Pancreas (tissue), 10 donors: Measurements from ENCODE around the gene SOAT1. TPM values are rescaled to one million over a fixed set of nuclear protein-coding genes. Genes with fewer than 3 reads are reported as not detected.
"Not testable (repeated sequence)": the region's sequence is repeated elsewhere in the genome, so short reads cannot be mapped to it uniquely, and the experiment has no call there.

Experiments
- ATAC-seq, 4 donors: fragments of 200-7000 bp; cut with Tn5 transposase; one replicate each; pipeline versions ENCODE4 v1.8.0 to v1.9.1; 2020; ENCODE audit warnings: mild to moderate bottlenecking in 4 of 4, moderate library complexity in 4 of 4
- DNase-seq, 6 donors: peaks; one replicate each; pipeline ENCODE4 v3.0.0-alpha.2; 2020
- FAIRE-seq: peaks from 2 replicates; lab custom pipeline; 2012; peaks lifted over from hg19 to GRCh38; lab: Jason Lieb, UNC
- H3K27ac ChIP-seq, 4 donors: fragments of 200-600 bp; sonication (generic); 1 replicate in 3 of 4; 2 replicates in 1 of 4; pipeline versions ENCODE4 v1.5.0 to v1.8.0; 2020
- H3K27me3 ChIP-seq, 4 donors: fragments of 200-600 bp; one replicate each; pipeline ENCODE4 v1.8.0; 2021
- H3K36me3 ChIP-seq, 3 donors: fragments of 200-600 bp; sonication (generic) in 1 of 3; one replicate each; pipeline versions ENCODE4 v1.5.0 to v1.8.0; 2020 to 2021
- H3K4me1 ChIP-seq, 3 donors: fragments of 200-600 bp; one replicate each; pipeline ENCODE4 v1.8.0; 2021
- H3K4me3 ChIP-seq, 4 donors: fragments of 200-600 bp; sonication (generic) in 2 of 4; one replicate each; pipeline versions ENCODE4 v1.5.0 to v1.8.0; 2020 to 2021
- H3K9me3 ChIP-seq, 4 donors: fragments of 200-600 bp; one replicate each; pipeline ENCODE4 v1.8.0; 2021
- CTCF ChIP-seq, 4 donors: fragments of 200-600 bp; sonication (generic) in 3 of 4; IDR thresholded peaks; one replicate each; pipeline versions ENCODE4 v1.5.0 to v1.8.0; 2021; ENCODE audit warnings: antibody characterized with exemption in 4 of 4
- WGBS, 2 donors: extraction: QIAGEN DNeasy Blood & Tissue Kit; methylation state at CpG; one replicate each; pipeline ENCODE4 v1.1.7; 2013; 5-methylcytosine and 5-hydroxymethylcytosine counted together
- intact Hi-C, 3 donors: fragments of 100-400 bp; cut with DNase I; formaldehyde crosslinking; loops; one replicate each; pipeline versions ENCODE4 v1.11.1 to v1.14.2; 2022
- polyA plus RNA-seq, 2 donors: library from polyadenylated mRNA; stranded (reverse); fragments of 200-250 nt; gene quantifications; one replicate each; pipeline ENCODE4 v1.2.3, GENCODE V29; 2013
- total RNA-seq, 6 donors: library from RNA; stranded (reverse); fragmentation: NEBNext Ultra II Directional in 4 of 6; extraction: Animal tissue kit (Norgen Biotek cat#: 25700) in 4 of 6; gene quantifications; one replicate each; pipeline versions ENCODE4 v1.2.1 to v1.2.4, GENCODE V29; 2021 to 2023
- donor health status: healthy with polysubstance abuse.
- donor health status: DM: no; HTN: no; CAD: no; lungs with moderate emphysema.
- donor health status: DM: no; HTN: no; CAD: no.
- donor health status: control.
- donor health status: control.
- donor health status: Bipolar disorder and iron deficiency.
- donor health status: DM: yes; HTN: yes; CAD: no.
- donor health status: DM: no; HTN: no; CAD: no.
- donor health status: DM: no; HTN: no; CAD: no.
- donor health status: DM: yes; HTN: yes; CAD: no.

The SOAT1 gene
- 10 to 100 TPM; 29.7 to 66.8 (median 43.1) TPM for total RNA-seq
- 10 to 100 TPM in 1 of 2 donors, 1 to 10 TPM in 1; 6.8 to 12.9 TPM for polyA plus RNA-seq

- Histone ChIP-seq H3K27ac (peak within 1 kb of the TSS; percentile 86 to 90 (median 87)), H3K4me3 (peak within 1 kb of the TSS; percentile 31 to 72 (median 64)), H3K27me3 (no peaks in the 10 kb centered on the region), H3K4me1 (peaks cover 7 to 33% (median 9%) of the 10 kb centered on the region in 3 donors), H3K9me3 (no peaks in the 10 kb centered on the region), H3K36me3 (no peaks in the 10 kb centered on the region)
- ATAC-seq (peak; percentile 88 to 96 (median 92)), FAIRE-seq (no peak), DNase-seq (peak; percentile 91 to 98 (median 94))
- 0% methylated on average over 52 to 71 of the region's 71 CpGs for WGBS, 2 donors
- intact Hi-C loops = loop anchor here in 1 of 3 donors (10.0 kb wide), 1 partner anchor 71 kb away; the partner anchor contains the start of gene AXDND1
- TF ChIP-seq CTCF (IDR thresholded peaks at IDR 0.05) = no peak
Observed at GRCh38 chr1:179293340-179294327, at the start of gene SOAT1. SOAT1 (plus strand) TSS chr1:179293797; CDS start chr1:179302685, 8,888 bp downstream.

DNA sequence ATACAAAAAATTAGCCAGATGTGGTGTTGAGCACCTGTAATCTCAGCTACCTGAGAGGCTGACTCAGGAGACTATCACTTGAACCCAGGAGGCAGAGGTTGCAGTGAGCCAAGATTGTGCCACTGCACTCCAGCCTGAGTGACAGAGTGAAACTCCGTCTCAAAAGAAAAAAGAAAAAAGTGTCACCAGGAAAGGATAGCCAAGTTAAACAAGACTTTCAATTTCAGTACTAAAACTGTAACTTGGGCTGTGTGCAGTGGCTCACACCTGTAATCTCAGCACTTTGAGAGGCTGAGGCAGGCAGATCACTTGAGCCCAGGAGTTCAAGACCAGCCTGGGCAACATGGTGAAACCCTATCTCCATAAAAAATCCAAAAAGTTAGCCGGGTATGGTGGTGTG, 48.2 kb upstream of the SOAT1 start:
- ATAC-seq, intact Hi-C loops, DNase-seq, FAIRE-seq, H3K9me3 ChIP-seq, H3K36me3 ChIP-seq, H3K27ac ChIP-seq, H3K4me1 ChIP-seq, H3K27me3 ChIP-seq, H3K4me3 ChIP-seq: not testable (repeated sequence)
- WGBS, 2 donors = 37 to 51% methylated on average over 2 of the region's 2 CpGs

DNA sequence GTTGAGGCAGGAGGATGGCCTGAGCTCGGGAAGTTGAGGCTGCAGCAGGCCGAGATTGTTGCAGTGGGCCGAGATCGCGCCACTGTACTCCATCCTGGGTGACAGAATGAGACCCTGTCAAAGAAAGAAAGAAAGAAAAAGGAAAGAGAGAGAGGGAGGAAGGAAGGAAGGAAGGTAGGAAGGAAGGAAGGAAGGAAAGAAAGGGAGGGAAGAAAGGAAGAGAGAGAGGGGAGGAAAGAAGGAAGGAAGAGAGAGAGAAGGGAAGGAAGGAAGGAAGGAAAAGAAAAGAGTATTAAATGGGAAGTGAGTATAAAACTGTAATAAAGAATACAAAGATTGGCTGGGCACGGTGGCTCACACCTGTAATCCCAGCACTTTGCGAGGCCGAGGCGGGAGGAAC, 45.7 kb upstream of the SOAT1 start:
- H3K4me1 ChIP-seq = no peaks in the 10 kb centered on the region
- WGBS, 2 donors = 78 to 79% methylated on average over 9 of the region's 9 CpGs
- H3K27ac ChIP-seq = no peak overlapping the region
- TF ChIP-seq CTCF (IDR thresholded peaks at IDR 0.05) = no peak
- intact Hi-C loops = no loop called here
- H3K27me3 ChIP-seq = no peaks in the 10 kb centered on the region
- DNase-seq = no peak
- H3K36me3 ChIP-seq = no peaks in the 10 kb centered on the region
- no peak overlapping the region for H3K4me3 ChIP-seq
- H3K9me3 ChIP-seq = no peaks in the 10 kb centered on the region
- no peak for ATAC-seq
- no peak for FAIRE-seq

DNA sequence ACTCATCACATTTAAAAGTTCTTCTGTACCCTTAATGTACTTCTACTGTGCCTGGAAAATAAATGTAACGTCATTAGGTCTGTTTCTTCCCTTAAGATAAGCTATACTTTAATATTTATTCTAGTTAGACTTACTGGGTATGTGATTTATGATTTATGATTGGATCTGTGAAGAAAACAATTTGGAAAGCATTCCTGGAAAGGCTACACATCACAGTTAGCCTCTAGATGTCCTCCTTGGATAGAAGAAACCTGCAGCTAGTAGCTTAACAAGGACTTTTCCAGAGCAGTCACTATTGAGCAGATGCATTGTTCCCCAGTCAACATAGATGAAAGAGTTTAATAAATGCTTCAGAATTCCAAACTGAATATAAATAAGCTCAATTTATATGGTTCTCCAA, 41.9 kb upstream of the SOAT1 start:
- ATAC-seq (peak; percentile 87 to 100 (median 98)), DNase-seq (peak in 2 of 6 donors; percentile 5 to 19), FAIRE-seq (no peak)
- Histone ChIP-seq H3K27me3 (no peaks in the 10 kb centered on the region), H3K4me1 (no peaks in the 10 kb centered on the region), H3K27ac (no peak overlapping the region), H3K4me3 (no peak overlapping the region), H3K9me3 (no peaks in the 10 kb centered on the region), H3K36me3 (no peaks in the 10 kb centered on the region)
- WGBS, 2 donors = 0 to 2% methylated on average over 1 of the region's 1 CpG
- TF ChIP-seq CTCF (IDR thresholded peaks at IDR 0.05) = peak in 3 of 4 donors; percentile 23 to 39 (median 27)
- intact Hi-C loops = loop anchor here in 2 of 3 donors (5.0 to 10.0 kb wide), 3 partner anchors 121 to 353 kb away; no protein-coding TSS in a partner anchor

- Histone ChIP-seq H3K4me3 (no peak overlapping the region), H3K27ac (no peak overlapping the region), H3K4me1 (no peaks in the 10 kb centered on the region), H3K36me3 (no peaks in the 10 kb centered on the region), H3K9me3 (no peaks in the 10 kb centered on the region), H3K27me3 (no peaks in the 10 kb centered on the region)
- ATAC-seq (no peak), DNase-seq (no peak), FAIRE-seq (no peak)
- intact Hi-C loops = loop anchor here in 2 of 3 donors (5.0 to 10.0 kb wide), 3 partner anchors 120 to 352 kb away; no protein-coding TSS in a partner anchor
- no peak for TF ChIP-seq CTCF (IDR thresholded peaks at IDR 0.05)
- WGBS, 2 donors = 89 to 96% methylated on average over 4 of the region's 4 CpGs
Observed at GRCh38 chr1:179252606-179253005, 41.0 kb upstream of the SOAT1 start.
